ENCODE results near the gene MID1.

The MID1 gene

DNA sequence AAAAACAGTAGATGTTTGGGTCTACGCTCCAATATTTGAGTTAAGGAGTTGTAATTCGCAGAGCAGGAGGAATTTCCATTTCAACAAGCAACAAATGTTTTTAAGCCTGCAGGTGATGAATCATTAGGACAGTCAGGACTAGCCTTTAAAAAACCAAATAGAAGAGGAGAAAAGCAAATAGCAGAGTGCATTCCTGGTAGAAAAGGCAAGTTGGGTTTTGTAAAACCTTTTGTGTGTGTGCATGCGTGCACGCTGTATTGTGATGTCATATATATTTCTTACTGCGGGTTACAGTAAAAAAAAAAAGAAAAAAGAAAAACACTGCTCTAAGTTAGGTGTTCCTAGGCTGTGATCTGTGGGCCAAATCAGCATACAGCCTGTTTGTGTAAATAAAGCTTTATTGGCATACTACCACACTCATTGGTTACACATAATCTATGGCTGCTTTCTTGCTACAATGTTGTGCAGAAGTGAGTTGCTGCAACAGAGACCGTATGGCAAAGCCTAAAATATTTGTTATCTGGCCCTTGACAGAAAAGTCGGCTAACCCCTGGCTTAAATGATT is 135.6 kb downstream of the MID1 start:
- DNase-seq = no peak

- DNase-seq = no peak
Observed at GRCh38 chrX:10483191-10483831, 137.1 kb downstream of the MID1 start.

- no peak for DNase-seq
Observed at GRCh38 chrX:10482708-10483107, 137.7 kb downstream of the MID1 start.

- DNase-seq = no peak
Observed at GRCh38 chrX:10482261-10482660, 138.1 kb downstream of the MID1 start.

DNA sequence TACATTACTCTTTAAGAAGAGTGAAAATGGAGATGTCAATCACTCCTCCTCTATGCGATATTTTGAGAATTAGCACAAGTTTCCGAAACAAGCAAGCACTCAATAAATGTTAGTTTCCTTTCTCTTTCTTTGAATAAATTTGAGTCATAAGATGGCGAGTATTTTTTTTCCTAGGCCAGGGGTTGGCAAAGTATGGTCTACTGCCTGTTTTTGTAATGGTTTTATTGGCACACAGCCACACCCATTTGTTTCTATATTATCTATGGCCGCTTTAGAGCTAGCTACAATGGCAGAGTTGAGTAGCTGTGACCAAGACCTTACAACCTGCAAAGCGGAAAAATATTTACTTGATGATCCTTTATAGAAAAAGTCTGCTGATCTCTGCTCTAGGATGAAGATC is 139.5 kb downstream of the MID1 start:
- no peak for DNase-seq

DNA sequence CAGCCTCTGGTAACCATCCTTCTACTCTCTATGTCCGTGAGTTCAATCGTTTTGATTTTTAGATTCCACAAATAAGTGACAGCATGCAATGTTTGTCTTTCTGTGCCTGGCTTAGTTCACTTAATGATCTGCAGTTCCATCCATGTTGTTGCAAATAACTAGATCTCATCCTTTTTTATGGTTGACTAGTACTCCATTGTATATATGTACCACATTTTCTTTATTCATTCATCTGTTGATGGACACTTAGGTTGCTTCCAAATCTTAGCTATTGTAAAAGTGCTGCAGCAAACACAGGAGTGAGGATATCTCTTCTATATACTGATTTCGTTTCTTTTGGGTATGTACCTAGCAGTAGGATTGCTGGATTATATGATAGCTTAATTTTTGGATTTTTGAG is 140.9 kb downstream of the MID1 start:
- DNase-seq = no peak

- no peak for DNase-seq
Observed at GRCh38 chrX:10477525-10477924, 142.9 kb downstream of the MID1 start.

- DNase-seq = no peak
Observed at GRCh38 chrX:10474913-10475568, 145.3 kb downstream of the MID1 start.

GRCh38 chrX:10474510-10474909 is 145.9 kb downstream of the MID1 start:
- DNase-seq = no peak

DNA sequence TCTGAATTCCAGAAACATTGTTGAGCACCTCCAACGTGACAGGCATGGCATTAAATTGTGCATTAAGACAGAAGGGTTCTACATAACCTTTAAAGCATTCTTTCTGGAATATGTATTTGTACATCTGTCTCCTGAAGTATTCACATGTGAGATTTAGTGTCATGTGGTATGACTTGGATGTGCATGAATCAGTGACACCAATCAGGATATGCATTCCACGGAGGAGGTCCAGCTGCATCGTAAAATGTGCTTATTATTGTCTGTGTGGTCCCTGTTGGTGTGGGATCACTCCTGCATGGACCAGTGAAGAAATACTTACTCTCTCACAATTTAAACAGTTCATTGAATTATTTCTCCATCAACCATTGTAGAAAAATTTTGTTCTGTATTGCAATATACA is 149.0 kb downstream of the MID1 start:
- no peak for DNase-seq

DNA sequence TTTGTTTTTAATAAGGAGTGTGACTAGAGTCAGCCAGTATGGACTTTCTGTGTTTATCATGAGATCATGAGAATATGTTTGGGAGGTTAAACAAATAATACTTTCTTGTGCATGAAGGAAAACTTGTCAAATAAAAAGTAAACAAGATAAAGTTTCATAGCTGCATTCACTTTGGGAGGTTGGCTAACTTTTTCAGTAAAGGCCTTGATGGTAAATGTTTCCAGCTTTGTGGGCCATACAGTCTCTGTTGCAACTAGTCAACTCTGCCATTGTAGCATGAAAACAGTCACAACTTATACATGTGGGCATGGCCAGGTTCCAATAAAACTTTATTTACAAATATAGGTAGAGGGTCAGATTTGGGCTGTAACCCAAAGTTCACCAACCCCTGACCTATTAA is 150.4 kb downstream of the MID1 start:
- DNase-seq = no peak

- no peak for DNase-seq
Observed at GRCh38 chrX:10467793-10468192, 152.6 kb downstream of the MID1 start.

DNA sequence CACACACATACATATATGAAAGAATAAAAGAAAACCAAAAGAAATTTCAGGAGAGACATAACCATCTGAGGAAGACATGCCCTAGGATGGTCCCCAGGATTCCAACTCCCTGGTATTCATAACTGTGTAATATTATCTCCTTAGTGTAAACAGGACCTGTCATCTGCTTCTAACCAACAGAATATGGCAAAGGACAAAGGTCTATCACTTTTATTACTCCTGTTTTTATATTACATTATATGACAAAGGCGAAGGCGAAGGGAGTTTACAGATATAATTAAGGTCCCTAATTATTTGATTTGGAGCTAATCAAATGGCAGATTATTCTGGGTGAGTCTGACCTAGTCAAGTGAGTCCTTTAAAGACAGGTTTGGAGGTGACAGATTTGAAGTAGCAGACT is 155.1 kb downstream of the MID1 start:
- DNase-seq = no peak

DNA sequence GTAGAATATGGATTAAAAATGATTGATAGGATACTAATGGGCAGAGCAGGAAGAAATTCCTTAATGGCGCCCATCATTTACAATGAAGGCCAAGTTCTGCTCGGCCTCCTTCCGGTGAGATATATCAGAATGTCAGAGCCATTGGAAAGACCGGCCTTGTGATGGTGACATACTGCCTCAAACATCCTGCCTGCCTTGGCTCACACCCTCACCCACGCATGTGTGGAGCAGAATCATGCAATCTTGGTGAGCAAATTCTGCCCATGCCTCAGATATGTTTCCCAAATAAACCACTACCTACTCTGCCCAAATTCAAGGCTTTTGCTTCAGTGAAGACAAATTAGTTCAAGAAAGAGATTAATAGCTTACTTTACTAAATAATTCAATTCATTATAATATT is 163.3 kb downstream of the MID1 start:
- no peak for DNase-seq

GRCh38 chrX:10453945-10454344 is 166.4 kb downstream of the MID1 start:
- DNase-seq = no peak

GRCh38 chrX:10450959-10451355 is 169.4 kb downstream of the MID1 start:
- DNase-seq = no peak

DNA sequence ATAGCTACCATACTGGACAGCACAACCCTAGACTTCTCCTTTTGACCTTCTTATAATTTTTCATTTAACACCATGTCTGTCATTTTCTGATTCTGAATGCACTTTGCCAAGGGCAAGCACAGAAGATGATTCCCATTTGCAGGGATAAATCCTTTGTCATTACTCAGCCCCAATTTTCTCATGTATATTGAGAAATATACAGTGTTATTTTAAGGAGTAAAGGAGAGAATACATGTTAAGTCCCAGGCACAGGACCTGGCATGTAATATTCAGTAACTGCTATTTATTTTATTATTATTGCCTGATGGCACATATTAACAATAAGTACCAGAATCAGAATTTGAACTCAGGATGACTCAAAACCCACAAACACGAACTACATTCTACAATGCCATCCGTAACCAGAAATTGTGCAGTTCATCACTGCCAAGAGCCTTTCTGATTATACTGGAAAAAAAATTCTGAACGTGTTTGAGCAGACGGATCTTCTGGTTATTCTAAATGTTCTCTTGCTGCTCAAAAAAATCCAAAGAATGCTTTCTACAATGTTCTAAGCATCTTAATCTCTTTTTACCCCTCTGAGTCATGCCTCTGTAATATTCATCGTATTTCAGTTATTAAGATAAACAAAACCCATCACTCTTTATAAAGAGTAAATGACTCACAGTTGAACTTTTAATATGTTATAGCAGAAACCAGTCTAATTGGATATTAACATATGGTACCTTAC is 170.0 kb downstream of the MID1 start:
- DNase-seq = no peak

DNA sequence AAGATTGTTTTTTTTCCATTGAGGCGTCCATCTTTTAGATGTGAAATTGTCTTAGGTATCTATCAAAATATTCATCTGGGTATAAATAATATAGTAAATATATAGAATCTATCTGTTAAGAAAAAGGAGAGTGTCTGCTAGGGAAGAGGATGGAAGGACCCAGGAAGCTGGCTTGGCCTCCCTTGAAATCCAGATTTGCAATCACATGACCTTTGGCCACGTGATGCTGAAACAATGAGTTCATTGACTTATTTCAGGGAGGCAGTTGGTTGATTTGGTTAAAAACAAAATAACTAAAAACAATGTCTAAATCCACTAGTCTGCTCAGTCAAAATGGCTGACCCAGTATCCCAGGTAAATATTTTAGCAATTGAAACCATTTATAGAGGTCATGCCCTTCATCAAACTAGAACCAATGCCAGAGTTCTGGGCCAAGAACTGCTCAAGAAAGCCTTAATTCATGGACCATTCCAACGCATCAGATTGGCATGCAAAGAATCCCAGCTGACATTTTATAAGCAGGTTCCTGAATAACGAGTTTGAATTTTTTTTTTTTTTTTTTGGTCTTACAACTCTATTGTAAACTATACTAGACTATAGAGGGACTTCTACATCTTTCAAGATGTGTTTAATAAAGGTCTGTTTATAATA is 172.7 kb downstream of the MID1 start:
- DNase-seq = no peak

- DNase-seq = no peak
Observed at GRCh38 chrX:10444204-10444603, 176.2 kb downstream of the MID1 start.

GRCh38 chrX:10441464-10441863 is 178.9 kb downstream of the MID1 start:
- DNase-seq = no peak

DNA sequence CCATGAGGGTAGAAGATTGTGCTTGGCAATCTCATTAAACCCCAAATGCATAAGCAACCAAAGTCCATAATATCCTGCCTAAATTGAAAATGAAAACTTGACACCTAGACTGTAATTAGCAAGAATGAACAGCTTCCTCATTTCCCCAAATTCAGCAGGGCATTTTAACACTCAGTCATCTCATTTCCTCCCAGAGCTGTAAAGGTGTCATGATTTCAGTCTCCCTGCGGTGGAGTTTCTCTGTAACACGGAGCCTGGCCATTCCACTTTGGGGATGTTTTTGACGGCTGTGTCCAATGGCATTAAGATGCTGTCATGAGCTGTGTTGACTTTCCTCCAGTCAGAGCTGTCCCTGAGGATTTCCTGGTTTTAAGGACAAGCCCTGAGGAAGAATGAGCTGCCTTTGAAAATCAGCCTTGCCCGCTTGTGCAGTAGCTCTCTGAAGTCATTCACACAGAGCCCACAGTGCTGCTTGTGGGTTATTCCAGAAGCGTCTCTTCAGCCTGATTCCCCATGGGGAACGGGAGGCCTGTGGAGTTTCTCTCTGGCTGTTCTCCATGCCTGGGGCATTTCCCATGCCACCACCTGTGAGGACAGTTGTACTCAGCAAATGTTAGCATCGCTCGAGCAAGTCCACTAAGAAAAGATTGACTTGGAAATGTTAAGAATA is 187.0 kb downstream of the MID1 start:
- no peak for DNase-seq

GRCh38 chrX:10429908-10430307 is 190.5 kb downstream of the MID1 start:
- no peak for DNase-seq

DNA sequence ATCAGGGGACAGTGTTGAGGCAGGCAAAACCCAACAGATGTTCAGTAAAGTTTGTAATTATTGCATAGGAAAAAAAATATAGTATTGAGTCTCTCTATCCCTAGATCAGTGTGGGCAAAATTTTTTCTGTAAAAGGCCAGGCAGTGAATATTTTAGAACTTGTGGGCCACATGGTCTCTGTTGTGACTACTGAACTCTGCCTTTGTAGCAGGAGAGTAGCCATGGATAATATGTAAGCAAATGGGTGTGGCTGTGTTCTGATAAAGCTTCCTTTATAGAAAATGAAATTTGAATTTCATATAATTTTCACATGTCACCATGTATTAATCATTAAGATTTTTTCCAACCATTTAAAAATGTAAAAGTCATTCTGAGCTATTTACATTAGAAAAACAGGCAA is 193.1 kb downstream of the MID1 start:
- no peak for DNase-seq
